Common myeloid progenitor, CD34-positive (primary cell): ENCODE measurements around the gene SFXN5.

Source experiments
- CTCF ChIA-PET: fragments of 350-600 bp; sonication (Branson Sonifier 250); formaldehyde crosslinking; loops from one replicate; lab custom pipeline; 2021; ENCODE audit warnings: antibody characterized with exemption; lab: Charles Lee
- POLR2A ChIA-PET: fragments of 350-600 bp; sonication (Branson Sonifier 250); formaldehyde crosslinking; loops from one replicate; lab custom pipeline; 2021; ENCODE audit warnings: antibody characterized with exemption; lab: Charles Lee
- DNase-seq, 3 donors: peaks; one replicate each; pipeline versions ENCODE4 v3.0.0 to v3.0.0-alpha.2; 2013
- H3K27ac ChIP-seq, 2 experiments: 1 replicate in 1 of 2; 2 replicates in 1 of 2; pipeline ENCODE4 v1.7.0; 2013; ENCODE audit warnings: inconsistent platforms in 2 of 2, low read length in 2 of 2, mild to moderate bottlenecking in 2 of 2, low read depth in 1 of 2, moderate library complexity in 1 of 2; ENCODE audit not compliant: severe bottlenecking in 2 of 2, insufficient read depth in 1 of 2, poor library complexity in 1 of 2
- H3K27me3 ChIP-seq, 5 experiments: replicated peaks in 2 of 5; 1 replicate in 3 of 5; 2 replicates in 2 of 5; pipeline versions ENCODE4 v1.6.1 to v1.7.0; 2013; ENCODE audit warnings: low read length in 4 of 5, mild to moderate bottlenecking in 2 of 5, moderate library complexity in 2 of 5, inconsistent platforms in 1 of 5; ENCODE audit not compliant: insufficient read depth in 5 of 5, control insufficient read depth in 4 of 5
- H3K36me3 ChIP-seq, 4 experiments: 1 replicate in 2 of 4; 2 replicates in 2 of 4; pipeline versions ENCODE4 v1.6.1 to v1.7.0; 2013; ENCODE audit warnings: low read length in 3 of 4, control low read depth in 1 of 4, mild to moderate bottlenecking in 1 of 4; ENCODE audit not compliant: control insufficient read depth in 4 of 4, insufficient read depth in 4 of 4
- H3K4me1 ChIP-seq, 4 experiments: 1 replicate in 3 of 4; 2 replicates in 1 of 4; pipeline versions ENCODE4 v1.6.1 to v1.7.1; 2013; ENCODE audit warnings: low read length in 3 of 4, mild to moderate bottlenecking in 3 of 4, control low read depth in 1 of 4, inconsistent platforms in 1 of 4, moderate library complexity in 1 of 4; ENCODE audit not compliant: control insufficient read depth in 4 of 4, insufficient read depth in 4 of 4; ENCODE audit errors: control extremely low read depth in 1 of 4
- H3K4me3 ChIP-seq, 7 experiments: 1 replicate in 4 of 7; 2 replicates in 3 of 7; pipeline versions ENCODE4 v1.5.1 to v1.7.0; 2013; ENCODE audit warnings: mild to moderate bottlenecking in 7 of 7, low read length in 6 of 7, moderate library complexity in 6 of 7, inconsistent platforms in 2 of 7, low read depth in 2 of 7, control low read depth in 1 of 7; ENCODE audit not compliant: insufficient read depth in 4 of 7, control insufficient read depth in 1 of 7; ENCODE audit errors: extremely low read depth in 1 of 7
- H3K9me3 ChIP-seq, 5 experiments: 1 replicate in 4 of 5; 2 replicates in 1 of 5; pipeline versions ENCODE4 v1.6.1 to v1.7.1; 2013; ENCODE audit warnings: low read length in 4 of 5, mild to moderate bottlenecking in 2 of 5, inconsistent platforms in 1 of 5, low read depth in 1 of 5, moderate library complexity in 1 of 5; ENCODE audit not compliant: control insufficient read depth in 4 of 5, insufficient read depth in 2 of 5; ENCODE audit errors: control extremely low read depth in 1 of 5
- WGBS: methylation state at CpG from one replicate; pipeline ENCODE4 v1.1.5; 2013; ENCODE audit not compliant: insufficient coverage; 5-methylcytosine and 5-hydroxymethylcytosine counted together

SFXN5 gene

GRCh38 chr2:72963423-72964145 is 107.9 kb downstream of the SFXN5 start:
- POLR2A ChIA-PET: no interaction called here
- 95% methylated on average over 10 of the region's 10 CpGs for WGBS
- peaks cover 0 to 9% (median 3%) of the 10 kb centered on the region in 4 experiments for H3K36me3 ChIP-seq

DNA sequence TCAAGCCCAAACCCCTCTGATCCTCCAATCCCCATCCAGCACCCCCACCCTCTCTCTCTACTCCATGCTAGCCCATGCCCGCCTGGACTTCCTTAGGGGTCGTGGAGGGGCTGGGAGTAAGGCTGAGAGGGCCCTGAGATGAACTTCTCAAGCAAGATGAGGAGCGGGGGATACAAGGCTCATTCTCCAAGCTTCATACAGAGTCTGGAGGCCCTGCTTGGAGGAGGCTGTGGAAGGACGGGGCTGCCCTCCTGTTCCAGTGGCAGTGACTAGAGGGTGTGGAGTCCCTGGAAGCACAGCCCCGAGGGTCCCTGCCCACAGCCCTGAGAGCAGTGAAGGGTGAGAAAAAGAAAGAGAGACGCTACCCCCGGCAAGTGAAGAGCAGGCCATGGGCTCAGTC is 108.6 kb downstream of the SFXN5 start:
- ChIA-PET POLR2A (no interaction called here), CTCF (interaction anchor here (1.0 to 1.6 kb wide), 2 partner anchors 9 to 70 kb away, joined by 4 read pairs; no protein-coding TSS in a partner anchor)
- Histone ChIP-seq H3K4me1 (peaks cover 0 to 12% (median 0%) of the 10 kb centered on the region in 4 experiments), H3K9me3 (no peaks in the 10 kb centered on the region), H3K27ac (no peak overlapping the region), H3K4me3 (no peak overlapping the region), H3K36me3 (peaks cover 0 to 9% (median 3%) of the 10 kb centered on the region in 4 experiments), H3K27me3 (no peaks in the 10 kb centered on the region)
- 99% methylated on average over 7 of the region's 7 CpGs for WGBS
- DNase-seq: no peak

More at GRCh38 chr2:72963423-72964145, 107.9 kb downstream of the SFXN5 start:
- H3K9me3 ChIP-seq: no peaks in the 10 kb centered on the region
- no peak overlapping the region for H3K4me3 ChIP-seq
- H3K4me1 ChIP-seq: peaks cover 0 to 12% (median 0%) of the 10 kb centered on the region in 4 experiments
- no peaks in the 10 kb centered on the region for H3K27me3 ChIP-seq
- no peak for DNase-seq
- CTCF ChIA-PET: interaction anchor here (0.8 to 1.0 kb wide), 2 partner anchors 33 to 70 kb away, joined by 3 read pairs; no protein-coding TSS in a partner anchor
- no peak overlapping the region for H3K27ac ChIP-seq

- POLR2A ChIA-PET: no interaction called here
- H3K27ac ChIP-seq: no peak overlapping the region
- H3K4me1 ChIP-seq: peaks cover 0 to 12% (median 0%) of the 10 kb centered on the region in 4 experiments
- whole genome bisulfite sequencing: 91% methylated on average over 7 of the region's 8 CpGs
- no peaks in the 10 kb centered on the region for H3K9me3 ChIP-seq
- no peaks in the 10 kb centered on the region for H3K27me3 ChIP-seq
- DNase-seq: no peak
- H3K4me3 ChIP-seq: no peak overlapping the region
- CTCF ChIA-PET: interaction anchor here (1.0 to 1.6 kb wide), 2 partner anchors 8 to 69 kb away, joined by 4 read pairs; no protein-coding TSS in a partner anchor
- peaks cover 0 to 12% (median 4%) of the 10 kb centered on the region in 4 experiments for H3K36me3 ChIP-seq
Measured at GRCh38 chr2:72961853-72962468, 109.6 kb downstream of the SFXN5 start.

GRCh38 chr2:72961036-72961720 is 110.3 kb downstream of the SFXN5 start:
- DNase-seq: no peak
- H3K27ac ChIP-seq: no peak overlapping the region
- H3K9me3 ChIP-seq: no peaks in the 10 kb centered on the region
- no peaks in the 10 kb centered on the region for H3K27me3 ChIP-seq
- peaks cover 0 to 8% (median 6%) of the 10 kb centered on the region in 4 experiments for H3K36me3 ChIP-seq
- CTCF ChIA-PET: interaction anchor here (1.6 kb wide), 1 partner anchor 7 kb away, joined by 4 read pairs; no protein-coding TSS in a partner anchor
- 99% methylated on average over 25 of the region's 27 CpGs for WGBS
- POLR2A ChIA-PET: no interaction called here
- H3K4me3 ChIP-seq: no peak overlapping the region
- H3K4me1 ChIP-seq: peaks cover 0 to 12% (median 0%) of the 10 kb centered on the region in 4 experiments

- POLR2A ChIA-PET: no interaction called here
- H3K4me3 ChIP-seq: no peak overlapping the region
- CTCF ChIA-PET: no interaction called here
- H3K36me3 ChIP-seq: peaks cover 0 to 4% (median 3%) of the 10 kb centered on the region in 4 experiments
- H3K27me3 ChIP-seq: no peaks in the 10 kb centered on the region
- 98% methylated on average over 20 of the region's 26 CpGs for WGBS
- H3K9me3 ChIP-seq: no peaks in the 10 kb centered on the region
- H3K27ac ChIP-seq: no peak overlapping the region
- DNase-seq: no peak
- H3K4me1 ChIP-seq: peaks cover 0 to 12% (median 0%) of the 10 kb centered on the region in 4 experiments
Measured at GRCh38 chr2:72959995-72960981, 111.2 kb downstream of the SFXN5 start.

DNA sequence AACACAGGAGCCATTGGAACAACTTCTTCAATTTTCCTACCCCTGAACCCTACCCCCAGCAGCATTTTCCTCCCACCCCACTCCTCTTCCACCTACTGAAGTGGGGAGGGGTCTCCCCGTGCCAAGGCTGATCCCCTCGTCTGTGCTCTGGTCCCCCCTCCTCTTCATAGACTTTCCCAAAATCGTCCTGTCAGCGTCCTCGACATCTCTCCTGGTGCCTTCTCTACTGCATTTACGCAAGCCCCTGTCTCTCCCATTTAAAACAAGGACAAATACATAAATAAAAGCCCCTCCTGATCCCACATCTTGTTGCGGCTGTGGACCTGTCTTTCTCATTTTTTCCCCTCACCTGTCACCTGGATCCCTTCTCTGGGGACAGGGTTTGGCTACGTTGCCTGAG is 112.0 kb downstream of the SFXN5 start:
- Histone ChIP-seq H3K9me3 (no peaks in the 10 kb centered on the region), H3K4me3 (no peak overlapping the region), H3K27me3 (no peaks in the 10 kb centered on the region), H3K36me3 (peaks cover 0 to 4% (median 3%) of the 10 kb centered on the region in 4 experiments), H3K27ac (no peak overlapping the region), H3K4me1 (peaks cover 0 to 17% (median under 1%) of the 10 kb centered on the region in 4 experiments)
- 98% methylated on average over 7 of the region's 8 CpGs for WGBS
- CTCF ChIA-PET: no interaction called here
- DNase-seq: no peak
- POLR2A ChIA-PET: no interaction called here
